ENCODE results near the gene SSR2. TPM values are rescaled to one million over a fixed set of nuclear protein-coding genes. Genes with fewer than 3 reads are reported as not detected.
"Not testable (repeated sequence)": the region's sequence is repeated elsewhere in the genome, so short reads cannot be mapped to it uniquely, and the experiment has no call there.

The SSR2 gene
- total and polyA plus RNA-seq, 7 donors = 115 to 338 (median 231) TPM

- 89 to 90% methylated on average over 3 of the region's 3 CpGs for WGBS, 2 donors
- no peak for DNase-seq
- intact Hi-C loops (cut with DNase I) = no loop called here
- Histone ChIP-seq H3K4me1 (peaks cover 0 to 16% (median 6%) of the 10 kb centered on the region in 4 donors), H3K27me3 (no peaks in the 10 kb centered on the region), H3K27ac (no peak overlapping the region), H3K36me3 (peaks cover 0 to 55% (median 25%) of the 10 kb centered on the region in 4 donors), H3K9me3 (no peaks in the 10 kb centered on the region), H3K4me3 (no peak overlapping the region)
- TF ChIP-seq, protein P1, sequence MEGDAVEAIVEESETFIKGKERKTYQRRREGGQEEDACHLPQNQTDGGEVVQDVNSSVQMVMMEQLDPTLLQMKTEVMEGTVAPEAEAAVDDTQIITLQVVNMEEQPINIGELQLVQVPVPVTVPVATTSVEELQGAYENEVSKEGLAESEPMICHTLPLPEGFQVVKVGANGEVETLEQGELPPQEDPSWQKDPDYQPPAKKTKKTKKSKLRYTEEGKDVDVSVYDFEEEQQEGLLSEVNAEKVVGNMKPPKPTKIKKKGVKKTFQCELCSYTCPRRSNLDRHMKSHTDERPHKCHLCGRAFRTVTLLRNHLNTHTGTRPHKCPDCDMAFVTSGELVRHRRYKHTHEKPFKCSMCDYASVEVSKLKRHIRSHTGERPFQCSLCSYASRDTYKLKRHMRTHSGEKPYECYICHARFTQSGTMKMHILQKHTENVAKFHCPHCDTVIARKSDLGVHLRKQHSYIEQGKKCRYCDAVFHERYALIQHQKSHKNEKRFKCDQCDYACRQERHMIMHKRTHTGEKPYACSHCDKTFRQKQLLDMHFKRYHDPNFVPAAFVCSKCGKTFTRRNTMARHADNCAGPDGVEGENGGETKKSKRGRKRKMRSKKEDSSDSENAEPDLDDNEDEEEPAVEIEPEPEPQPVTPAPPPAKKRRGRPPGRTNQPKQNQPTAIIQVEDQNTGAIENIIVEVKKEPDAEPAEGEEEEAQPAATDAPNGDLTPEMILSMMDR (IDR thresholded peaks at IDR 0.05) = no peak
- TF ChIP-seq POLR2AphosphoS5 (IDR thresholded peaks at IDR 0.05) (no peak), POLR2A (IDR thresholded peaks at IDR 0.05) (no peak), EP300 (IDR thresholded peaks at IDR 0.05) (no peak)
These were observed 28.0 kb upstream of the SSR2 start for GRCh38 chr1:156048663-156049258.

- no peak overlapping the region for H3K4me3 ChIP-seq
- H3K27ac ChIP-seq = no peak overlapping the region
- H3K9me3 ChIP-seq = no peaks in the 10 kb centered on the region
- no peaks in the 10 kb centered on the region for H3K27me3 ChIP-seq
- WGBS, 2 donors = 88 to 92% methylated on average over 4 of the region's 4 CpGs
- H3K4me1 ChIP-seq = no peaks in the 10 kb centered on the region
- intact Hi-C loops (cut with DNase I) = no loop called here
- no peak for TF ChIP-seq EP300 (IDR thresholded peaks at IDR 0.05)
- TF ChIP-seq, protein P1 (IDR thresholded peaks at IDR 0.05) = no peak
- no peak for TF ChIP-seq POLR2A (IDR thresholded peaks at IDR 0.05)
- TF ChIP-seq POLR2AphosphoS5 (IDR thresholded peaks at IDR 0.05) = no peak
- H3K36me3 ChIP-seq = peaks cover 8 to 85% (median 46%) of the 10 kb centered on the region in 4 donors
- DNase-seq = no peak
These were observed 24.3 kb upstream of the SSR2 start for GRCh38 chr1:156045076-156045475.

- Histone ChIP-seq H3K36me3 (peaks cover 16 to 85% (median 36%) of the 10 kb centered on the region in 4 donors), H3K4me1 (no peaks in the 10 kb centered on the region), H3K9me3 (no peaks in the 10 kb centered on the region), H3K4me3 (no peak overlapping the region), H3K27ac (no peak overlapping the region), H3K27me3 (no peaks in the 10 kb centered on the region)
- no peak for DNase-seq
- intact Hi-C loops (cut with DNase I) = no loop called here
- 92 to 95% methylated on average over 3 of the region's 3 CpGs for WGBS, 2 donors
- TF ChIP-seq EP300 (IDR thresholded peaks at IDR 0.05) (no peak), POLR2A (IDR thresholded peaks at IDR 0.05) (no peak), POLR2AphosphoS5 (IDR thresholded peaks at IDR 0.05) (no peak)
- TF ChIP-seq, protein P1 (IDR thresholded peaks at IDR 0.05) = no peak
These were observed 22.1 kb upstream of the SSR2 start for GRCh38 chr1:156042828-156043227.

DNA sequence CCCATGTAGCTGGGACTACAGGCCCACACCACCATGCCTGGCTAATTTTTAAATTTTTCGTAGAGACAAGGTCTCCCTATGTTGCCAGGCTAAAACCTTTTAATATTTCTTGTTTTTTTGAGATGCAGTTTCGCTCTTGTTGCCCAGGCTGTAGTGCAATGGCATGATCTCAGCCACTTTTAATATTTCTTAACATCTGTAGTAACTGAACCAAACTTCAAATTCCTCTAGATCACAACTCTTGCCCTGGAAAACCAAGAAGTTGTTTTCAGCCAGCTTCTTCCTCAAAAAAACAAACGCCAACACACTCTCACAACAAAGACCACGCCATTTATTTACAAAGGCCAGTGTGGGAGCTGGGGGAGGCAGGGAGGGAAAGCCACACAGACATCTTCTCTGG is 14.2 kb upstream of the SSR2 start:
- H3K9me3 ChIP-seq; H3K4me3 ChIP-seq; H3K27ac ChIP-seq; H3K27me3 ChIP-seq; DNase-seq; H3K4me1 ChIP-seq; intact Hi-C loops (cut with DNase I): not testable (repeated sequence)
- peaks cover 0 to 39% (median 12%) of the 10 kb centered on the region in 4 donors for H3K36me3 ChIP-seq
- WGBS, 2 donors = 90 to 96% methylated on average over 4 of the region's 4 CpGs

GRCh38 chr1:156033011-156033410 is 12.3 kb upstream of the SSR2 start:
- H3K9me3 ChIP-seq = no peaks in the 10 kb centered on the region
- 67 to 70% methylated on average over 6 of the region's 6 CpGs for WGBS, 2 donors
- H3K27ac ChIP-seq = no peak overlapping the region
- no peak for DNase-seq
- no peaks in the 10 kb centered on the region for H3K4me1 ChIP-seq
- H3K36me3 ChIP-seq = peaks cover 0 to 20% (median 6%) of the 10 kb centered on the region in 4 donors
- TF ChIP-seq, protein P1 (IDR thresholded peaks at IDR 0.05) = no peak
- TF ChIP-seq POLR2AphosphoS5 (IDR thresholded peaks at IDR 0.05) (no peak), POLR2A (IDR thresholded peaks at IDR 0.05) (no peak), EP300 (IDR thresholded peaks at IDR 0.05) (no peak)
- no peak overlapping the region for H3K4me3 ChIP-seq
- intact Hi-C loops (cut with DNase I) = no loop called here
- no peaks in the 10 kb centered on the region for H3K27me3 ChIP-seq
